BLaER1 treated with 17β-estradiol and CSF1 and Interleukin-3, amounts not matched to agents 10 nM and 100 nM (cell line): ENCODE measurements around the gene CFAP91.

Source experiments
- H3K27ac ChIP-seq, 11 experiments: shearing (Covaris generic); formaldehyde crosslinking; 2 replicates each; pipeline ENCODE4 v1.8.1; 2022
- H3K27me3 ChIP-seq, 11 experiments: shearing (Covaris generic); formaldehyde crosslinking; 2 replicates each; pipeline ENCODE4 v1.8.1; 2022
- H3K36me3 ChIP-seq, 11 experiments: shearing (Covaris generic); formaldehyde crosslinking; 2 replicates each; pipeline ENCODE4 v1.8.1; 2022
- H3K4me1 ChIP-seq, 10 experiments: shearing (Covaris generic); formaldehyde crosslinking; 2 replicates each; pipeline ENCODE4 v1.8.1; 2022
- H3K4me2 ChIP-seq, 11 experiments: shearing (Covaris generic); formaldehyde crosslinking; 2 replicates each; pipeline ENCODE4 v1.8.1; 2022
- H3K4me3 ChIP-seq, 10 experiments: shearing (Covaris generic); formaldehyde crosslinking; 2 replicates each; pipeline ENCODE4 v1.8.1; 2022
- H3K9ac ChIP-seq, 11 experiments: shearing (Covaris generic); formaldehyde crosslinking; 2 replicates each; pipeline ENCODE4 v1.8.1; 2022
- H3K9me3 ChIP-seq, 11 experiments: shearing (Covaris generic); formaldehyde crosslinking; replicated peaks in 1 of 11; 2 replicates each; pipeline ENCODE4 v1.8.1; 2022
- H4K20me1 ChIP-seq, 11 experiments: shearing (Covaris generic); formaldehyde crosslinking; 2 replicates each; pipeline ENCODE4 v1.8.1; 2022
- Cebpa-rat ChIP-seq, 11 experiments: shearing (Covaris generic); IDR thresholded peaks; 2 replicates each; pipeline ENCODE4 v1.8.1; 2022

Gene CFAP91

DNA sequence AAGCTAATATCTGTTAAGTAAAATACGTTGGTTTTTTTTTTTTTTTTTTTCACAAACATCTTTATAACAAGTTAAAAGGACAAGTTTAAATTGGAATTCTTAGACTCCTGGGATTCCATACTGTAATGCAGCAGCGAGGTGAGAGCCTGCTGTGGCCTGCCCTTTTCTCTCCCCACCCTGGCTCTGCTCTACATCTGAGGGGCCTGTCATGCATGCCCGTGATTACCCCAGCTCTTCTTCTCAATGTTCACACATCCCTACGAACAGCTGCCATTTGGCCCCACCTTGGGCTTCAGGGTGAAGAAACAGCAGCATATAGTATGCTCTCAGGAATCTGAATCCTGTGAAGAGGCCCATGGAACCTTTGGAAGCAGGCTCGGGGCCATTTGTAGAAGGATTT, 14.7 kb downstream of the CFAP91 start:
- Histone ChIP-seq H3K4me2 (no peak overlapping the region), H3K9ac (no peak overlapping the region), H4K20me1 (no peaks in the 10 kb centered on the region), H3K9me3 (no peaks in the 10 kb centered on the region), H3K4me1 (peaks cover 0 to 12% (median 0%) of the 10 kb centered on the region in 10 experiments; a peak in 4 of 20 replicates), H3K36me3 (no peaks in the 10 kb centered on the region), H3K4me3 (no peak overlapping the region), H3K27me3 (no peaks in the 10 kb centered on the region), H3K27ac (no peak overlapping the region)
- no peak for TF ChIP-seq Cebpa-rat (IDR thresholded peaks at IDR 0.05)

DNA sequence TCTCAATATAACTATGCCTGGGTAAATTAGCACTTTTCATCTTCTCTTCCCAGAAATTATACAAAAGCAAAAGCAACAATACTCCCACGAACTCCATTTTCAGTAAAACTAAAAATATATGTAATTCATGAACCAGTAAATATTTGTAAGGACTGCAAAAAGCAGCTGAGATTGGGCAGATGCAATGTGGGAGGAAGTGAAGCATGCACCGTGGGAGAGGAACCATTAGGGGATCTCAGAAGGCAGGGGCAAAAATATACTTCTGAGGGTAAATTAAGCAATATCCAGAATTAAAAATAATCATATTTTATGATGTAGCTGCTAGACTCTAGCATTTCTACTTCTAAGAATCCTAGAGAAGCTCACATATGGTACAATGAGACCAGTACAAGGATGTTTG, 20.2 kb downstream of the CFAP91 start:
- Histone ChIP-seq H3K4me1 (peaks cover 0 to 9% (median 2%) of the 10 kb centered on the region in 10 experiments; a peak in 7 of 20 replicates), H3K36me3 (no peaks in the 10 kb centered on the region), H3K4me2 (peak overlapping the region in 4 of 11 experiments; percentile 7 to 43 (median 20); a peak in 3 of 22 replicates), H3K4me3 (no peak overlapping the region), H3K9me3 (no peaks in the 10 kb centered on the region), H3K27ac (no peak overlapping the region), H3K9ac (no peak overlapping the region), H4K20me1 (no peaks in the 10 kb centered on the region), H3K27me3 (no peaks in the 10 kb centered on the region)
- no peak for TF ChIP-seq Cebpa-rat (IDR thresholded peaks at IDR 0.05)

GRCh38 chr3:119726909-119727308, 24.1 kb downstream of the CFAP91 start:
- Histone ChIP-seq H3K4me1 (peaks cover 0 to 9% (median 2%) of the 10 kb centered on the region in 10 experiments; a peak in 7 of 20 replicates), H3K27me3 (no peaks in the 10 kb centered on the region), H4K20me1 (no peaks in the 10 kb centered on the region), H3K4me2 (no peak overlapping the region), H3K9ac (no peak overlapping the region), H3K9me3 (no peaks in the 10 kb centered on the region), H3K27ac (no peak overlapping the region), H3K36me3 (no peaks in the 10 kb centered on the region), H3K4me3 (no peak overlapping the region)
- TF ChIP-seq Cebpa-rat (IDR thresholded peaks at IDR 0.05) = no peak

DNA sequence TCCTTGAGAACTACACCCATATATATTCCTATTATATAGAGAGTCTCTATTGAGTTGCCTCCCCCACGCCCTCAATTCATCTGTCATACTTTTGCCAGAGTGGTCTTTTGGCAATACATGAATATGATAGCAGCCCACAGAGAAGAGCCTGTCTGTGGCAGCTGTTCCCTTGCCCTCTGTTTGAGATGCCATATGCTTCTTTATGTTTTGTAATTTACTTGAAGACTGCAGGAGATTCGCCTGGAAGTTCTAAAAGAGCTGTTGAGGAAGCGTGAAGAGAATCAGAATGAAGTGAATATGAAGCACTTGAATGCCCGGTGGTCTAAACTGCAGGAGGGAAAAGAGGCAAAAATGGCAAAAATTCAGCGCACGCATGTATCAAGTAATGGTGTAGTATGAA, 27.2 kb downstream of the CFAP91 start:
- no peak overlapping the region for H3K27ac ChIP-seq
- no peaks in the 10 kb centered on the region for H3K4me1 ChIP-seq
- no peaks in the 10 kb centered on the region for H3K36me3 ChIP-seq
- no peak overlapping the region for H3K9ac ChIP-seq
- no peaks in the 10 kb centered on the region for H3K27me3 ChIP-seq
- no peak overlapping the region for H3K4me2 ChIP-seq
- no peak for TF ChIP-seq Cebpa-rat (IDR thresholded peaks at IDR 0.05)
- no peaks in the 10 kb centered on the region for H4K20me1 ChIP-seq
- H3K9me3 ChIP-seq = no peaks in the 10 kb centered on the region
- no peak overlapping the region for H3K4me3 ChIP-seq

- no peak overlapping the region for H3K27ac ChIP-seq
Observed at GRCh38 chr3:119731560-119732343, 28.9 kb downstream of the CFAP91 start.

GRCh38 chr3:119733812-119734211, 31.0 kb downstream of the CFAP91 start:
- no peak overlapping the region for H3K27ac ChIP-seq
- no peak for TF ChIP-seq Cebpa-rat (IDR thresholded peaks at IDR 0.05)
- no peaks in the 10 kb centered on the region for H3K9me3 ChIP-seq
- no peak overlapping the region for H3K9ac ChIP-seq
- no peaks in the 10 kb centered on the region for H3K36me3 ChIP-seq
- H3K4me1 ChIP-seq = no peaks in the 10 kb centered on the region; a peak in 1 of 20 replicates
- H3K4me3 ChIP-seq = no peak overlapping the region
- no peaks in the 10 kb centered on the region for H3K27me3 ChIP-seq
- H3K4me2 ChIP-seq = no peak overlapping the region
- H4K20me1 ChIP-seq = no peaks in the 10 kb centered on the region

More at GRCh38 chr3:119731560-119732343, 28.9 kb downstream of the CFAP91 start:
- H3K36me3 ChIP-seq = no peaks in the 10 kb centered on the region
- H3K9ac ChIP-seq = no peak overlapping the region
- no peak for TF ChIP-seq Cebpa-rat (IDR thresholded peaks at IDR 0.05)
- no peak overlapping the region for H3K4me3 ChIP-seq
- no peaks in the 10 kb centered on the region for H3K4me1 ChIP-seq
- no peak overlapping the region for H3K4me2 ChIP-seq
- no peaks in the 10 kb centered on the region for H4K20me1 ChIP-seq
- H3K9me3 ChIP-seq = no peaks in the 10 kb centered on the region
- no peaks in the 10 kb centered on the region for H3K27me3 ChIP-seq

DNA sequence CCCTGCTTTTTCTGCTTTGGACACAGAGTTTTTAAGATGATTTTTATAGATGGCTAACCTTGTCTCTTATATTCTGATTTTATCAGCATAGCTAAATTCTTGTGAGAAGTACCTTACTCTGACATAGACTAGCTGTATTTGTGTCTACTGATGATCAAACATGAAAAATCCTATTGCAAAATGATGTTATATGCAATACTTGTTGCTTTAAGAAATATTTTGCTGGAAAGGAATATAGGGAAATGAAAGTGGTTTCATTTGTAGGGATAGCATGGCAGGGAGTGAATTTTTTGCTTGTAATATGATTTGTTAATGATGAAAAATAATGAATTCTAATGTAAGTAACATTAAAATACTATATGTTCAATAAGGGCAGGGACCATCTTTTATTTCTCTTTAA, 35.9 kb downstream of the CFAP91 start:
- no peak overlapping the region for H3K27ac ChIP-seq
- no peak overlapping the region for H3K4me3 ChIP-seq
- H3K4me2 ChIP-seq = no peak overlapping the region
- no peak overlapping the region for H3K9ac ChIP-seq
- H3K27me3 ChIP-seq = no peaks in the 10 kb centered on the region
- H3K9me3 ChIP-seq = no peaks in the 10 kb centered on the region
- TF ChIP-seq Cebpa-rat (IDR thresholded peaks at IDR 0.05) = no peak
- H3K4me1 ChIP-seq = peaks cover 0 to 19% (median 0%) of the 10 kb centered on the region in 10 experiments; a peak in 4 of 20 replicates
- no peaks in the 10 kb centered on the region for H4K20me1 ChIP-seq
- no peaks in the 10 kb centered on the region for H3K36me3 ChIP-seq

GRCh38 chr3:119741657-119742590, 39.1 kb downstream of the CFAP91 start:
- Histone ChIP-seq H3K36me3 (no peaks in the 10 kb centered on the region), H3K9me3 (no peaks in the 10 kb centered on the region), H3K27me3 (no peaks in the 10 kb centered on the region), H3K4me2 (peak overlapping the region in 2 of 11 experiments; percentile 39 to 66; a peak in 4 of 22 replicates), H3K4me1 (peaks cover 0 to 19% (median 0%) of the 10 kb centered on the region in 10 experiments; a peak in 4 of 20 replicates), H3K9ac (no peak overlapping the region), H4K20me1 (no peaks in the 10 kb centered on the region), H3K27ac (peak overlapping the region in 1 of 11 experiments; percentile 14; a peak in 1 of 22 replicates), H3K4me3 (no peak overlapping the region)
- no peak for TF ChIP-seq Cebpa-rat (IDR thresholded peaks at IDR 0.05)

DNA sequence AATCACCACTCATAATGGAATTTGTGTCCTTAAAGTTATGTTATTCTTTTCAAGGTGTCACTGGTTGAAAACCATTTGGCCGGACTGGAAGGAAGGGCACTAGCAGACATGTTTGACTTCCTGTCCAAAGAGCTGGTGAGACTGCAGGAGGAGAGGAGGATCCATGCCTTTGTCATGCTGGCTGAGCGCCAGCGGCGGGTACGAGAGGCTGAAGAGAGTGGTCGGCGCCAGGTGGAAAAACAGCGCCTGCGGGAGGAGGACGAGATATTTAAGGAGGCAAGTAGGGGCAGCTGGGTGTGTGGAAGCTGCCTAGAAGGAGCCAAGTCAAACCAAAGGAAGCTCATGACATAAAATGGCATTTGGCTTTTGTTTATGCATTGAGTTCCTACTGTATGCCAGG, 41.1 kb downstream of the CFAP91 start:
- Histone ChIP-seq H3K27ac (no peak overlapping the region), H3K4me3 (no peak overlapping the region), H3K9ac (no peak overlapping the region), H3K36me3 (no peaks in the 10 kb centered on the region), H3K9me3 (no peaks in the 10 kb centered on the region), H3K27me3 (no peaks in the 10 kb centered on the region), H3K4me2 (no peak overlapping the region), H3K4me1 (peaks cover 0 to 19% (median 0%) of the 10 kb centered on the region in 10 experiments; a peak in 4 of 20 replicates), H4K20me1 (no peaks in the 10 kb centered on the region)
- no peak for TF ChIP-seq Cebpa-rat (IDR thresholded peaks at IDR 0.05)
